Stimulated activated CD4-positive, alpha-beta T cell treated with anti-CD3 and anti-CD28 coated beads, Interleukin-1b, Interleukin-23, amount 100 ng/mL, for 1 hour (primary cell): Measurements from ENCODE around the gene TTR.

Experiments
- DNase-seq, 2 donors: peaks; one replicate each; pipeline ENCODE4 v3.0.0-alpha.2; 2020; ENCODE audit warnings: low read depth in 2 of 2

TTR gene

DNA sequence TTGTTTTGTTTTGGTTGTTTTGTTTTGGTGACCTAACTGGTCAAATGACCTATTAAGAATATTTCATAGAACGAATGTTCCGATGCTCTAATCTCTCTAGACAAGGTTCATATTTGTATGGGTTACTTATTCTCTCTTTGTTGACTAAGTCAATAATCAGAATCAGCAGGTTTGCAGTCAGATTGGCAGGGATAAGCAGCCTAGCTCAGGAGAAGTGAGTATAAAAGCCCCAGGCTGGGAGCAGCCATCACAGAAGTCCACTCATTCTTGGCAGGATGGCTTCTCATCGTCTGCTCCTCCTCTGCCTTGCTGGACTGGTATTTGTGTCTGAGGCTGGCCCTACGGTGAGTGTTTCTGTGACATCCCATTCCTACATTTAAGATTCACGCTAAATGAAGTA, at the start of gene TTR:
Gene TTR, plus strand, starts transcription at position 250 of the 400 bp plus-strand sequence. Its CDS starts 26 bp downstream, at position 276.
- DNase-seq, result no peak

DNA sequence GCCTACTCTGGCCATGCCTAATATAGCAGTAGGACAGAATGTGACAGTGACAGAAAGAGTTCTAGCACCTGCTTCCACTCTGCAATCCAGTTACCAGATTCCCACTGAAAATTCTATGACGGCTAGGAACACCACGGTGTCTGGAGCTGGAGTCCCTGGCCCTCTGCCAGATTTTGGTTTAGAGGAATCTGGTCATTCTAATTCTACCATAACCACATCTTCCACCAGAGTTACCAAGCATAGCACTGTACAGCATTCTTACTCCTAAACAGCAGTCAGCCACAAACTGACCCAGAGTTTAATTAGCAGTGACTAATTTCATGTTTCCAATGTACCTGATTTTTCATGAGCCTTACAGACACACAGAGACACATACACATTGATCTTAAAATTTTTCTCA, 45.2 kb upstream of the TTR start:
- no peak for DNase-seq

DNA sequence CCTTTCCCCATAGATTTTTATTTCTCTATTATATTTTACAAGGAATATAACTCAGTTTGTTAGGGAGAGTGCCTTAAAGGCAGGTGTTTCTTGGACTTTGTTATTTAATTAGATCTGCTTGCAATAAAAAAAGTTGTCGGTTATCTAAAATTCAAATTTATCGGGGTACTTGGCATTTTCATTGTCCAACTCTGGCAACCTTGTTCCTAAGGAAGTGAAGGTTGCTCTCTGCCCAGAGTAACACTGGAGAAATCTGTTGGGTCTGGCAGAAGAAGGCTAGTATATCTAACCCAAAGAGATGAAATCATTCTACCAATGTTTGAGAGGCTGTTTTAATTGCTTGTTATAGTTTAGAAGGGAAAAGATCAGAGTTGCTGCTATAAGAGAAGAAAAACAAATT, 42.8 kb upstream of the TTR start:
- no peak for DNase-seq

DNA sequence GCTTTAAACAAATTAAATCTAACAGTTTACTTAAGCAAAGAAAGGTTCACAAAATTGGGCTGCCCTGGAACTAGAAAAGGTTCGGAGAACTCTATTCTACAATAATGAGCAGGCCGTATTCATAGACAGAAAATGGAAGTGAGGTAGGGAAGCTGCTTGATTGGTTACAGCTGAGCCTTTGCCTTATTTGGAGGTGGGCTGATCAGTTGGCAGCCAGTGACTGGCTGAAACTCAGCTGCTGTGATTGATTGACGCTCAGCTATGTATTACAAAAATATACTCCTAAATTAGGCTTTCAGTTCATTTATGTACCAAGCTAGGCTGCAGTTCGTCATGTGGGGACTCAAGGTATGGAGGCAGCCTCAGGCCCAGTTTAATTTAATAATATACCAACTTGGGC, 42.3 kb upstream of the TTR start:
- DNase-seq, result no peak

DNA sequence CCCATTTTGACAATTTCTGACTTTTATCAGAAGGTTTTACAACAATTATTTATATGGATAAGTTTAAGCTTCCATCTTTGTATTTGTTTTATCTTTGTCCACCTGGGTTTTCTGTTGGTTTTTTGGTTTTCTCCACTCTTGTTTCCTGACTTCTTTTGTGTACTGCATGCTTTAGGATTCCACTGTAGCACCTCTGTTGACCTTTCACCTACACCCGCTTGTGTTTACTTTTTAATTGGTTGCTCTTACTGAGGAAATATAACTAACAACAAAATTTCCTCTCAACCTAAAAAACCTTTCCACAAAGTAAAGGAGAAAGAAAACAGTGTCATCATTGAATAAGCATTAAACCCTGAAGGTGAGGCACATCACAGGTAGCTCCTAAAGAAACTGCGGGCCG, 39.8 kb upstream of the TTR start:
- no peak for DNase-seq

DNA sequence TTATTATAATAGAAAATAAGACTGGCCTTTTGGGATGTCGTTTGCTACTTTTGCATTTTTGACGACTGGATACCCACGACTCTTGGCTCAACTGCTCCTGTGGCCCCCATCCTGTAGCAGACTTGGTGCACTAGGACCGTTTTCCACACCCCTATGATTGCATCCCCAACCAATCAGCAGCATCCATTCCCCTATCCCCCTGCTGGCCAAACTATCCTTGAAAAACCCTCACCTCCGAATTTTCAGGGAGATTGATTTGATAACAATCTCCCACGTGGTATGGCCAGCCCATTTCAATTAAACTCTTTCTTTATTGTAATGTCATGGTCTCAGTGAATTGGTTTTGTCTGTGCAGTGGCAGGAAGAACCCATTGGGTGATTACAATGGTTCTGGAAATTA, 37.9 kb upstream of the TTR start:
- no peak for DNase-seq

DNA sequence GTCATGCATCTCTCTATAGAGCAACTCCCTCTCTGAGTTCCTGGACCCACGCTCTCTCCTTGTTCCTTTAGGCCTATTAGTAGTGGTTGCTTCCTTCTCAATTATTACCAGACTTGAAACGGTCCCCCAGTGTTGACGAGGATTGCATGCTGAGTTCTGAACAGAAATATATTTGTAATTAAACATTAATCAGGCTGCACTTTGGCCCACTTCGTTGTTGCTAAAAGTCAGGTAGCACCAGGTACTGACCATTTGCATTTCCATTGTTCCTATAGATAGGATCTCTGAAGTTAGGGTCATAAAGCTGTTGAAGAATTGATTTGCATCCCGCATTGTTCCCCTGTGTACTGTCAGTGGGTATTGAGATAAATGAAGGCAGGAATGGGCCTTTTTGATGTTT, 36.9 kb upstream of the TTR start:
- DNase-seq, result no peak

DNA sequence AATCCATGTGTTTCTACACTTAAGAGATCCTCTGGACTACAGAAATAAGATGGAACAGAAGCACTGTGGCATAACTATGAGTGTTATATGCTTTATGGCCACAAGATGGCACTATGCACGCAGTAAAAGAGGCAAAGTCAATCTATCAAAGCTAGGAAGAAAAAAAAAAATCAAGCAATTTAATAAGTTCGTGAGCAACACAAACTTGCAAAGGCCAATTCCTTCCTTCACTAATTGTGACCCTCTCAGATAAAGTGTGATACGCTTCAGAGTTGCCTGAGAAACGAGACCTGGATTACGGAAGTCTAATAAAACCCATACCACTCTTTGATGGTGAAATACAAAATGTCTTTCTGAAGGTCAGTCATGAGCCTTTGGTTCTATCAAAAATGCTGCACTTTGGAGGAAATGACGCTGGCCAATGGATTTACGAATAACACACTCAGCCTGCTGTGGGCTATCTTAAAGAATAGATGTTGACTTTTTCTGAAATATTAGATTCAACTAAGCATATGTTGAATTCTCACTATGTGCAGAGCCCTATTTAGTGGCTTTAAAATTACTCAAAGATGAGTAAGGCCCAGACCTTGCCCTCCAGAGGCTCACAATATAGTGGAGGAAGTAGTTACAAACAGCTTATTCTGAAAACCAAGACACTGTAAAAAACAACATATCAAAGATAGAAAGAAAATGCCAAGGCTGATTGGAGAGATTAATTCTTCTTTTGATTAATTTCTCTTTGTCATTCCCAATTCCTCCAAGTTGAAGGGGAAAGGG, 35.5 kb upstream of the TTR start:
- DNase-seq, result no peak

DNA sequence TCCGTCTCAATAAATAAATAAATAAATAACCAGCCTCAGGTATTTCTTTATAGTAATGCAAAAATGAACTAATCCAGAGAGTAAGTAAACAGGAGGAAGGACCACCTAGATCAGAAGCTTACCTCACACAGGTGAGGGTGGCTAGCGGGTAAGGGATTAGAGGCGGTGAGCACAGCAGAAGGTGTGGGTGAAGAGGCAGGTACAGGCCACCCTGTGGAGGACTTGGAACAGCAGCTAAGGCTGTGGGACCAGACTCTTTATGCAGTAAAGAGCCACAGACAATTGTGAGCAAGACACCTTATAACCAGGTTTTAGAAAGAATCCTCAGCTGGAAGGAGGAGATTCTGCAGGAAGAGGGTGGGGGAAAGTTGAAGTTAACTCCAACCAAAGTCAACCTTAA, 34.2 kb upstream of the TTR start:
- DNase-seq, result no peak

DNA sequence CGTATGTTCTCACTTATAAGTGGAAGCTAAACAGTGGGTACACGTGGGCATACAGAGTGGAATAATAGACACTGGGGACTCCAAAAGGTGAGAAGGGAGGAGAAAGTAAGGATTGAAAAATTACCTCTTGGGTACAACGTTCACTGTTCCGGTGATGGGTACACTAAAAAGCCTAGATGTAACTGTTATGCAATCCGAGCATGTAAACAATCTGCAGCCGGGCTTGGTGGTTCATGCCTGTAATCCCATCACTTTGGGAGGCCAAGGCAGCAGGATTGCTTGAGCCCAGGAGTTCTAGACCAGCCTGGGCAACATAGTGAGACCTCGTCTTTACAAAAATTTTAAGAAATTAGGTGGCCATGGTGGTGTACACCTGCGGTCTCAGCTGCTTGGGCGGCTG, 33.1 kb upstream of the TTR start:
- DNase-seq, result no peak

DNA sequence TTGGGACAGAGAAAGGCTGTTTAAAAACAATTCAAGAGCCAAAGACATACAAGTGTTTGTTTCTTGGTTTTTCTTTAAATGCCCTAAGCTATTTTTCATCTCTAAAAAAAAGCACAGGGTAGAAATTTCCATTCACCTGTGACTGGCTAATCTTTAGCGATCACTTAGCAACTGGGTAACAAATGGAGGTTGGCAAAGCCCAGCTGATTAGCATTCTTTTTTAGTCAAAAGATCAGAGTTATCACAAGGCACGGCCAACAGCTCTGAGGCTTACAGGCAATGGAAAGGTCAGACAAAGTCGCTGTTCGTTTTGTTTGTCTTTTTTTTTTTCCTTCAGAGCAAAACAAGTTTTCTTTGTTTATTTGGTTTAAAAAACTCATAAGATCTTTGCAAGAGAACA, 29.0 kb upstream of the TTR start:
- DNase-seq, result no peak

DNA sequence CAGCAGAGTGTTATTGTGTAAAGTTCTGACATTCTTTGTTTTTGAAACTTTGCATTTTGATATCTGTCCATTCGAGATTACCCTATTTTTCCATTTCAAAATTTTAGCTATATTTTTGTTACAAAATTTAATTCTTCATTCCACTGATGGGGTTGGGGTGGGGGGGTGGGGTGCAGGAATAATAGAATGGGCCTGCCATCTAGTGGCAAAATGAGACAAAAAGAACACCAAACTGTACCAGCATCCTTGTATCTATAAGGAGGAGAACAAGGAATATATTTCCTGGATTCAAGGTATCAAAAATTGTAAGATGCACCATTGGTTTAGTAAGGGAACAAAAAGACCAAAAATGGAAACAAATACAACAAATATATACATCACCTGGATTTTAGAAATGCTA, 27.9 kb upstream of the TTR start:
- no peak for DNase-seq

DNA sequence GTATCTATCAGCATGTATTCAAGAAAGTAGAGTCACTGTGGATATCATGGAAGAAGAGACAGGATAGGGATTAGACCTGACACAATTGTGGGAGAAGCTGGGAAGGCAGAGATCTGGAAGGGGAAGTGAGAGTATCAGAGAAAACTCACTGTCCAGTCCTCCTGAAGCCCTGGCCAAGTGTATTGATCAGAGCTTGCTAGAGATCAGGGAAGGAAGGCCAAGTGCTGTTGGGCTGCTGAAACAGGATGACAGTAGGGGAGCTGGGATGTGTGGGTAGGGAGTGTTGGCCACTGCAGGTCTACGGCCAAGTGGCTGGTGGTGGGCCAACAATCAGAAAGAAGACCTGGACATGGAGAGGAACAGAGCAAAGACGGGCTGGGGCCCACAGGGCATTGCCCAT, 26.3 kb upstream of the TTR start:
- no peak for DNase-seq

DNA sequence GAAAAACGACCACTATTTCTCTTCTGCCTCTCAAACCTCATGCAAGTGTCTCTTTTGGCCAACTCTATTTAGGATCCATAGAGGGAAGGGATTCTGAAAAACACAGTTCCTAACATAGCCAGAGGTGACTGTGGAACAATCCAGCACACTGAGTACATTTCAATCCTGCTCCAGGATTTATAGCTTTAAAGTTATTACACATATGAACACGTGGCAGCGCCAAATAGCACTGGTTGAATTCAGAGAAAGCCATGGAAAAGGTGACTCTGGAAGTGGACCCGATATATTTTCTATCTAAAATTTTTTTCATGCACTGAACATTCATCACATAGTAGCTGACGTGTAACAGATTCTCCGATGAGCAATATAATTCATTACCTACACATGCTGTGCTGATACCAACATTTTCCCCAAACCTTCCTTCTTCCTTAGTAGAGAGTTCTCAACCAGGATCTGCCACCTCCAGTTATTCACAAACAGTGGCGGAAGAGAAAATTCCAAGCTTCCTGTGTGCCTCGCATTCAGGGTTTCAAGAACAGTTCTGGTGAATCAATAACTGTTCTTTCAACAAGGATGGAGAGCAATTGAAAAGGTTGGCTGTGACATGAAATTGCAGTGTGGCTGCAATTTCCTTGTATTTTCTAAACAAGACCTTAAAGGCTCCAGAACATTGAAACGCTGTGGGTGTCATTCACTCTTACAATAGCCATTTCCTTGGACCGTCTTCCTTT, 25.7 kb upstream of the TTR start:
- DNase-seq, result no peak

DNA sequence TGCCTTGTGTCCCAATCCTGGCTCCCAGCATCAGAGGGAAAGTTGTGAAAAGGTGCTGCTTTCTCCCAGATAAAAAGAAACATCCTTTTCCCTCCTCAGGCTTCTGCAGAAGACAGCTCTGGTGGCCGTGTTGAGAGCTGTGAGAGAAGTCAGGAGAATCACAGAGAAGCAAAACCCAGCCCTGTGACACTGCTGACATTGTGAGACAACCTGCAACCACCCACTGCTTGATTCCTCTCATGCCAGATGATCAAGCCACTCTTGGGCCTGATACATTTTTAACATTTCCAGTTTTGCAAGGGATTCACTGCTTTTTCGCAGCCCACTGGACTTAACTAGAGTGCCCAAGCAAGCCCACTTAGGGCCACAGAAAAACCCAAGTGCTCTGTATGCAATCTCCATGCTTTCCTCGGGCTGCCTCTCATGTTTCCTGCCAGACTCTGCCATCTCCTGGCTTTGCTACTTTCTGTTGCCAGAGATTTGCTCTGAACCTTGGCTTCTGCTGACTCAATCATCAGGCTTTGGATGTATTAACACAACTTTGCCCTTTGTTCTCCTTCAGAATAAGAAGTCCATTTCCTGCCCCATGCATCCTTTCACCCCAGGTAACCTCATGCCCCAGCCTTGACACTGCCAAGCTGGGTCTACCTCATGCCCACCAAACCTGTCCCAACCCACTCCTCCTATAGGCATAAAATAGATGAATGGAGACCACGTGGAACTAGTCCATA, 24.9 kb upstream of the TTR start:
- DNase-seq, result no peak

DNA sequence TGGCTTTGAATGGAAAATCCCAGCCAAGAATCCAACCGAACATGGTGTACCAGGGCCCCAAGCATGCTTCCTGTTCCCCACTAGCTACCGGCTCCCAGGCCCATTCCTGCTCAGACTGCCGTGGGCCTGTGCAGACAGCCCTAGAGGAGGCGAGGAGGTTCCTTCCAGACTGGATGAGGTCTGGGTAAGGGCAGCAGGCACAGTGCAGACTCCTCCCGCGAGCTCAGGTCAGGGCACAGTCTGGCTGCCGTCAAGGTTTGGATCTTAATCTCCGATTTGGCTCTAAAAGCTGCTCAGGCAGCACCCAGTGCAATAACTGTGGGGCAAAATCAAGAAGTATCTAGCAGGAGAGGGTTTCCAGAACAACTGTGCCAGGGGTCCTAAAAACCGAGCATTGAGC, 19.3 kb upstream of the TTR start:
- no peak for DNase-seq

DNA sequence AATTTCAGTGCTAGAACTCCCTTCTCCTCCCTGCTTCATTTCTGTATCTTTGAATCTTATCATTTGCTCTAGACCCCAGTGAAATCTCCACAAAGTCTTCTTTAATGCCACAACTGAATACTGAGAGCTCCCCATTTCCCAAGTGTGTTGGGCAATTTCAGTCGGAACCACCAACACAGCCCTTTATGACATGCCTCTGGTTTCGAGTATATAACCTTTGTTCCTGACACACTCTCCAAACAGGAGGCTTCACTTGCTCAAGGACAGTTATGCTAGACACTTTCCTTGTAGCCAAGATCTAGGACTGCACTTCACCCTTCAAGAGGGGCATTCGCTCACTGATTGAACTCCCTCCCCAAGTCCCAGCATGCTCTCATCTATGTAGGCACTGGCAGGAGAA, 18.6 kb upstream of the TTR start:
- DNase-seq, result no peak

DNA sequence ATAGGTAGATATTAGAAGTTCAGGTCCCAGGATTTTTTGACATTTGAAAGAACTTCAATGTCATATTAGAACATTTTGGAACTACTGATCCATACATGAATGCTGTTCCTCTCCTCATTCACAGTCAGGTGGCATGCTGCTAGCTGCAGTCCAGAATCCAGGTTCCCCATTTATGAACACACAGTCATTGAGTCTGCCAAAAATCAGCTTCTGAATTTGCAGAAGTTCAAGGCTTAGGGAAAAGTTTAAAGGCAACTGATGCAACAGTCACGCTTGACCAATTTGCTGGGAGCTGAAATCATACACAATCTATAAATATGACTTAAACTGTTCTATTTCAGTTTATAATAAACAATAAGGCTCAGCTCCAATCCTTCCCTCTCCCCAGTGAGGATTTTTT, 17.3 kb upstream of the TTR start:
- no peak for DNase-seq

DNA sequence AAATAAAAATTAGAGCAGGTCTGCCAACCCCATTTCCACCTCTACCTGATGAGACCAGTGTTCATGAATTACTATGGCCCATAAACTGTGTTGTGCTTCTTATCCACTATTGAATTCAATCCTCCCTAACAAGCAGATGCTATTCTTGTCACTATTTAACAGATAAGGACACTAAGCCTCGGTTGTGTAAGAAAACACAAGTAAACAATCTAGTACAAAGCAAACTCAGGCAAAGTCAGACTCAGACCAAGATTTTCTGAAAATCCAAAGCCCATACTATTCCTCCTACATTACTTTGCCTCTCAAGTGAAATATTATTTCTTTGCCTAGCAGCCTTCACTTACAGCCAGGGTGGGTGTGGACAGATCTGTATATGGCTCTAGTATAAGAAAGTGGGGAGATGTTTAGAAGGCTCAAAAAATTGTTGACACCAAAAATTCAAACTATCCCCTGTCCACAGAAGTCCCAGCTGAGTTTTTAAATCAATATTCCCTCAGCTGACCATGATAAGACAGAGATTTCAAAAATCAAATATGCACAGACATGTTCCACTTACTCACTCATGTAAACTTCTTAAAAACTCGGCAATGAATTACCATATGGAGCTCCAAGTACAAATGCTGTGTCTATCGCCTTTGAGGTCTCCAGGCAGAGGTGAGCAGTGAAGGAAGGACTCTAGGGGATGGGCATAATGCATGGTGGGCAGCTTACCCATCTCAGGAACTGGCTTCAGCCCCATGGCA, 16.0 kb upstream of the TTR start:
- no peak for DNase-seq

DNA sequence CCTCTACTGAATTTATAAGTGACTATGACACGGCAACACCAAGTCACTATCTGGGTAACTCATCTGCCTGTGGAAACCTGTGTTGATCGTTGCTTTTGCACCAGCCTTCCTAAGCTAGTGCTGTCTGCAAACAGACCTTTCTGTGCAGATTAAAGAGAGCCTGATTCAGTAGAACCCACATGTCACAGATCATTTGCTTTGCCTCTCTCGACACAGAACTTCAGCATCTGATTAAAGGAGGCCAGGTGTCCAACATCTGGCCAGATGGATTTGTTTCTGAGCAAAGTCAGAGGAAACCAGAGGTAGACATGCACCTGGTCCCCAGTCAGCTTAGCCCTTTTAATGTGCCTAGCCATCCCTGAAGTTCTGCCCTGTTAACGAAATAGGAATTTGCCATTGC, 15.0 kb upstream of the TTR start:
- no peak for DNase-seq

DNA sequence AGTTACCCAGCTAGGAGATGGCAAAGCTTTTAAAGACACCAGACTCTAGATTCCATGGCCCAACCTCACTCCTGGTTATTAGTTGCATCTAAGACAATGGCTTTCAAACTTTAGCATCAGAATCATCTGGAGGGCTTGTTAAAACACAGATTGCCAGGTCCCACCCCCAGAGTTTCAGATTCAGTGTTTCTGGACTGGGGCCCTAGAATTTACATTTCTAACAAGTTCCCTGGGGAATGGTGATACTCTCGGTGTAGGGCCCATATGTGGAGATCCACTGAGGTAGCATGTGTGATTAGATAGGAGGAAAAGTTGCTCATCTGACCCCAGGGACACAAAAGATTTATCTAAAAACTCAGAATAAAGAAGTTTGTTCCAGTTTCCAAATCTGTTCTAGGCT, 14.5 kb upstream of the TTR start:
- no peak for DNase-seq

DNA sequence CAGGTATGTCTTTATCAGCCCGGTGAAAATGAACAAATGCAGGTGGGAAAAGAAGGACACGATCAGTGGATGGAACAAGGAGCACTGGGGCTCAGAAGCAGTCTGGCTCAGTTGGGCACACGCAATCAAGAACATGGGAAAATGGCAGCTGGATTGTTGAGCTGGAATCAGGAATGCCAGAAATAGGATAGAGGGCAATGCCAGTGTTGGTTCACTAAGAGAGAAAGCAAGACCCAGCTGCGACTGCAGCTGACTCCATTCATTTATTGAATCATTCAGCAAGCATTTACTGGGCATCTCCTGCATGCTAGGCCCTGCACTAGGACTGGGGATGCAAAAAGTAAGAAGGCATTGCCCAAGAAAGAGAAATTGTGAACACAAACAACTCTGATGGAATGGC, 13.6 kb upstream of the TTR start:
- no peak for DNase-seq
